Measurements from ENCODE around the gene ENO2. TPM values are rescaled to one million over a fixed set of nuclear protein-coding genes. Genes with fewer than 3 reads are reported as not detected.

The ENO2 gene
- total RNA-seq, 2 experiments from 2014 or later = 85.6 to 103 TPM

DNA sequence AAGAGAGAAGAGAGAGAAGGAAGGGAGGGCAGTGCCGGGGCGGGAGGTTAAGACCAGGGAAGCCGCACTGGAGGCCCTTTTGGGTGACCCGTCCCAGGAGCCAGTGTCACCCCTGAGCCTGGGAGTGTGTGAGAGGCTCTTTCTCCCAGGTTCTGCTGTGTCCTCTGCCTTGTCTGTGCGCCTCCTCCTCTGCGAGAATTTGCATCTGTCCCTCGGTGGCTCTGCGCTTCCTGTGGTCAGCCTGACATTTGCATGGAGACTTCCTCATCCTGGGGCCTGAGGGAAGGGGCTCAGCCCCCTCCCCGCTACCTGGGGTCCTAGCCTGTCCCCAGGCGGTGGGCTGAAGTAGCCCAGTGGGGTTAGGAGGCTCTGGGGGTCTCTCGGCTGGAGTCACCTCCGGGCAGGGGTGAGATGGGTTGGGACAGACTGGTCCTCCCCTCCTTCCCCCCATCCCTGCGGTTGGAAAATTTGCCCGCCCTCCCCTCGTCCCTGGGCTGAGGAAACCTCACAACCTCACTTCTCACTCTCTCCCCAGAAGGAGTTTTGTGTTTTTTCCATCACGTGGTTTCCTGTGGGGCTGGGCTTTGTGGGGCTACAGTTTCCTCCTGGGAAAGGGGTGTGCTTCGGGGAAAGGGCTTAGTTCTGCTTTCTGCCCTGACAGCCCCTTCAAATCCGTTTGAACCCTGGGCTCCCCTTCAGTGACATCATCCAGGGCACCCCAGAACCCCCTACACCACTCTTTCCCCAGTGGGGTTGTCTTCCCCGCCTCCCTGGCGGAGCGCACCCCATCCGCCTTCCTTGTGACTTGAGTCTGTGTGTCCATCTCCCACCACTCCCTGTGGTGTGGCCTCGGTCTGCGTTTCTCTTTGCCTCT lies 39.3 kb downstream of the ENO2 start:
- ChIA-PET POLR2A (interaction anchor here (1.2 to 16.4 kb wide), 5 partner anchors 5 to 16 kb away, joined by 5 to 963 read pairs (median 27); partner anchors contain the start of genes C12orf57, PTPN6 and RNU7-1), CTCF (interaction anchor here (1.4 to 13.3 kb wide), 3 partner anchors 6 to 63 kb away, joined by 3 to 324 read pairs (median 4); partner anchors contain the start of genes C12orf57, PTPN6 and RNU7-1)
- H3K4me3 ChIP-seq (ENCODE audit: low read length) = peak overlapping the region; percentile 98
- Mint-ChIP-seq H3K9me3 (no peaks in the 10 kb centered on the region), H3K27ac (peak overlapping the region; percentile 97), H3K4me3 (peak overlapping the region; percentile 100), H3K4me1 (ENCODE audit: low read depth) (peaks cover 89% of the 10 kb centered on the region), H3K27me3 (no peaks in the 10 kb centered on the region), H3K36me3 (ENCODE audit: low read depth) (peaks cover 76% of the 10 kb centered on the region)
- ATAC-seq (ENCODE audit: poor library complexity) (peak; percentile 45), DNase-seq (peak in 13 of 14 experiments; percentile 50 to 90 (median 69))
- TF ChIP-seq, protein P1, sequence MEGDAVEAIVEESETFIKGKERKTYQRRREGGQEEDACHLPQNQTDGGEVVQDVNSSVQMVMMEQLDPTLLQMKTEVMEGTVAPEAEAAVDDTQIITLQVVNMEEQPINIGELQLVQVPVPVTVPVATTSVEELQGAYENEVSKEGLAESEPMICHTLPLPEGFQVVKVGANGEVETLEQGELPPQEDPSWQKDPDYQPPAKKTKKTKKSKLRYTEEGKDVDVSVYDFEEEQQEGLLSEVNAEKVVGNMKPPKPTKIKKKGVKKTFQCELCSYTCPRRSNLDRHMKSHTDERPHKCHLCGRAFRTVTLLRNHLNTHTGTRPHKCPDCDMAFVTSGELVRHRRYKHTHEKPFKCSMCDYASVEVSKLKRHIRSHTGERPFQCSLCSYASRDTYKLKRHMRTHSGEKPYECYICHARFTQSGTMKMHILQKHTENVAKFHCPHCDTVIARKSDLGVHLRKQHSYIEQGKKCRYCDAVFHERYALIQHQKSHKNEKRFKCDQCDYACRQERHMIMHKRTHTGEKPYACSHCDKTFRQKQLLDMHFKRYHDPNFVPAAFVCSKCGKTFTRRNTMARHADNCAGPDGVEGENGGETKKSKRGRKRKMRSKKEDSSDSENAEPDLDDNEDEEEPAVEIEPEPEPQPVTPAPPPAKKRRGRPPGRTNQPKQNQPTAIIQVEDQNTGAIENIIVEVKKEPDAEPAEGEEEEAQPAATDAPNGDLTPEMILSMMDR (IDR thresholded peaks at IDR 0.05) = no peak
- H3K9me3 ChIP-seq (ENCODE audit: control insufficient read depth in 1 of 2, insufficient read depth in 1 of 2, low read length in 2 of 2) = no peaks in the 10 kb centered on the region
- peaks cover 94% of the 10 kb centered on the region for H3K4me1 ChIP-seq (ENCODE audit: insufficient read depth, low read length)
- intact Hi-C loops (cut with DNase I, micrococcal nuclease) = loop anchor here in 1 of 2 experiments (1.0 to 5.0 kb wide), 2 partner anchors 8 to 101 kb away; partner anchors contain the start of genes CDCA3 and USP5
- H3K27ac ChIP-seq (ENCODE audit: low read depth in 1 of 2, low read length in 2 of 2) = peak overlapping the region; percentile 80 to 96
- H3K36me3 ChIP-seq (ENCODE audit: insufficient read depth, low read length) = peaks cover 59% of the 10 kb centered on the region
- no peaks in the 10 kb centered on the region for H3K27me3 ChIP-seq (ENCODE audit: control insufficient read depth in 1 of 2, insufficient read depth in 2 of 2, low read length in 2 of 2)

DNA sequence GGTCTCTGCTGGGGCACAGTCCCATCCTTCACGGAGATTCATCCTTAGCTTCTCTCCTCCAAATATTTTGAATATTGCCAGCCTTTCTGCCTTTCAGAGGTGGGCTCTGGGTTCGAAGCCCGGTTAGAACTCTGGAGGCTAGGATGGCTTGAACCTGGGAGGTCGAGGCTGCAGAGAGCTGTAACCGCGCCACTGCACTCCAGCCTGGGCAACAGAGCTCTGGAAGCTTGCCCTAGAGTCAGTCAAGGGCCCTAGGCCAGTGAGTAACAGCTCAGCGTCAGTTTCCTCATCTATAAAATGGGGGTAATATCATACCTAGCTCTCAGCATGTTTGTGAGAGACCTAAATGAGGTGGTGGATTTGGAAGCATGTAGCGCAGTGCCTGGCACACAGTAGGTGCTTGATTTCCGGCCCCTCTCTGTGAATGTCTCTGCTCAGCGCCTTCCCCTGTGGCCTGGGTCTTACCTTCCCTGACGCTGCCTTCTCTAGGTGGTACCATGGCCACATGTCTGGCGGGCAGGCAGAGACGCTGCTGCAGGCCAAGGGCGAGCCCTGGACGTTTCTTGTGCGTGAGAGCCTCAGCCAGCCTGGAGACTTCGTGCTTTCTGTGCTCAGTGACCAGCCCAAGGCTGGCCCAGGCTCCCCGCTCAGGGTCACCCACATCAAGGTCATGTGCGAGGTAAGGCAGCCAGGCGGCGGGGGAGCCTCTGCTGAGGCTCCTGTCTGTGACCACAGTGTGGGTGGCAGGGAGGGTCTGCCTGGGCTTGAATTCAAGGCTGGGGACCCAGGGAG lies 40.1 kb downstream of the ENO2 start:
- peaks cover 62% of the 10 kb centered on the region for H3K36me3 ChIP-seq (ENCODE audit: insufficient read depth, low read length)
- H3K4me1 ChIP-seq (ENCODE audit: insufficient read depth, low read length) = peaks cover 94% of the 10 kb centered on the region
- no peaks in the 10 kb centered on the region for H3K9me3 ChIP-seq (ENCODE audit: control insufficient read depth in 1 of 2, insufficient read depth in 1 of 2, low read length in 2 of 2)
- peak overlapping the region; percentile 100 for H3K4me3 Mint-ChIP-seq
- no peaks in the 10 kb centered on the region for H3K27me3 Mint-ChIP-seq
- peak overlapping the region; percentile 80 to 96 for H3K27ac ChIP-seq (ENCODE audit: low read depth in 1 of 2, low read length in 2 of 2)
- no peak for ATAC-seq (ENCODE audit: poor library complexity)
- ChIA-PET POLR2A (interaction anchor here (1.2 to 16.4 kb wide), 3 partner anchors 7 to 10 kb away, joined by 5 to 963 read pairs (median 8); partner anchors contain the start of genes C12orf57, PTPN6 and RNU7-1), CTCF (interaction anchor here (1.4 to 13.3 kb wide), 3 partner anchors 7 to 64 kb away, joined by 3 to 324 read pairs (median 4); partner anchors contain the start of genes C12orf57, PTPN6 and RNU7-1)
- no peaks in the 10 kb centered on the region for H3K27me3 ChIP-seq (ENCODE audit: control insufficient read depth in 1 of 2, insufficient read depth in 2 of 2, low read length in 2 of 2)
- peaks cover 84% of the 10 kb centered on the region for H3K36me3 Mint-ChIP-seq (ENCODE audit: low read depth)
- TF ChIP-seq, protein P1 (IDR thresholded peaks at IDR 0.05) = no peak
- H3K4me3 ChIP-seq (ENCODE audit: low read length) = peak overlapping the region; percentile 98
- peaks cover 88% of the 10 kb centered on the region for H3K4me1 Mint-ChIP-seq (ENCODE audit: low read depth)
- no peaks in the 10 kb centered on the region for H3K9me3 Mint-ChIP-seq
- peak overlapping the region; percentile 97 for H3K27ac Mint-ChIP-seq
- peak in 1 of 14 experiments; percentile 46 for DNase-seq
- intact Hi-C loops (cut with DNase I, micrococcal nuclease) = loop anchor here in 1 of 2 experiments (5.0 kb wide), 1 partner anchor 102 kb away; the partner anchor contains the start of genes CDCA3 and USP5
